Activated CD4-positive, alpha-beta T cell treated with anti-CD3 and anti-CD28 coated beads for 1 hour (primary cell): ENCODE results near the gene SYK.

ENCODE experiments used
- DNase-seq: peaks from one replicate; pipeline ENCODE4 v3.0.0-alpha.2; 2020

SYK gene

GRCh38 chr9:90909225-90909624 is 107.6 kb downstream of the SYK start:
- no peak for DNase-seq

DNA sequence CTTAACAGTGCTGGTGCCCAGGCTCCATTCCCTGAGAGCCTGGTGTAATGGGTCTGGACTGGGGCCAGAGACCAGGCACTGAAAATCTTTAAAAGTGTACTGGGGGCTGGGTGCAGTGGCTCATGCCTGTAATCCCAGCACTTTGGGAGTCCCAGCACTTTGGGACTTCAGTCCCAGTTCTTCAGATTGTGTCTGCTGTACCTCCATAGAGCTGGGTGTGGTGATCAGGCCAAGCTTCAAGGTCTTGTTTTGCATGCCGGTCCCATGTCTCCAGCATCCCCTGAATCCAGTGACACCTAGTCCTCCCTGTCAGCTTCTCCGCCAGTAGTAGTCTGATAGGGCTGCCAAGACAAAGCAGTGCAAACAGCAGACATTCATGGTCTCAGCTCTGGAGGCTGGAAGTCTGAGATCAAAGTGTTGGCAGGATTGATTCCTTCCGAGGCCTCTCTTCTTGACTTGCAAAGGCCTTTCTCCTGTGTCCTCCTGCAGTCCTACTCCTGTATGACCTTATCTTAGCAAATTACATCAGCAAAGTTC is 108.2 kb downstream of the SYK start:
- no peak for DNase-seq

DNA sequence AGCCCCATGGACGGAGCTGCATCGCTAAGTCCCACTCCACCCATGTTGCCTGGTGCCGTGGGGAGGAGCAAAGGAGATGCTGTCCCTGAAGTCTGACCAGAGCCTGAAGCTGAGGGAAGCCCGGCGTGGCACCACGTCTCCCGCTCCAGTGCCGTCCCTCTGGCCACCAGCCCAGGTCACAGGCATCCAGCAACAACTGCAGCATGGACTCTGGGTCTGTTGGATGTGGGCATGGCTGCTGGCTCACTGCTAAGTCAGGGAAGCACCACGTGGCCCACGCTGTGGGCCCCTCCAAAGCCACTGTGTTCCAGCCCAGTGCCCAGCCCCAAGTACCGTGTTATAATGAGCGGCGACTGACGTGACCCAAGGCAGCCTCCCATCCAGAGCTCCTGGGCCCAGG is 112.6 kb downstream of the SYK start:
- no peak for DNase-seq

DNA sequence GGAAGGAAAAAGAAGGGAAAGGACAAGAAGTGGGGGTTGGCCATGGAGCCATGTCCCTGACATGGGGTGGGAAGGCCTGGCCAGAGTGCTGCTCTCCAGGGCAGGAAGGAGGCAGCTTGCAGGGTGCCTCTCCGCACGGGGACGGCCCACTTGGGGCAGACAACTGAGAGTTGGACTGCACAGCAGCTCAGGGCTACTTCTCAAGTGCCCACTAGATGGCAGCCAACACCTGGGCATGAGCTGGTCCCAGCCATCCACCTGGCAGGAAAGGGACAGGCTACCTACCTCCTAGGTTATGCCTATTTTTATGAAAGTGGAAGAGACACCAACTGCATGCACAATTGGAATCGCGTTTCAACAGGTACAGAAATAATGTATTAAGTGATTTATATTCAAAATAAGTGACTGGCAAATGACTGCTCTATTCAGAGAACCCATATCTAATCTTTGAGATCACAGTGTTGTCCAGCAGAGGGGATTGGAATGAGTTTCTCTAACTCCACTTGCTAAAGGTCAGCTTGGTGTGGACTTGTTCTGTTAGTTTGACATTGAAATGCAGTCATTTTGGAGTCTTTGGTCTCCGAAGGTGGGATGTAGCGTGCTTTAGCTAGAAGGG is 113.4 kb downstream of the SYK start:
- peak; percentile 62 for DNase-seq

DNA sequence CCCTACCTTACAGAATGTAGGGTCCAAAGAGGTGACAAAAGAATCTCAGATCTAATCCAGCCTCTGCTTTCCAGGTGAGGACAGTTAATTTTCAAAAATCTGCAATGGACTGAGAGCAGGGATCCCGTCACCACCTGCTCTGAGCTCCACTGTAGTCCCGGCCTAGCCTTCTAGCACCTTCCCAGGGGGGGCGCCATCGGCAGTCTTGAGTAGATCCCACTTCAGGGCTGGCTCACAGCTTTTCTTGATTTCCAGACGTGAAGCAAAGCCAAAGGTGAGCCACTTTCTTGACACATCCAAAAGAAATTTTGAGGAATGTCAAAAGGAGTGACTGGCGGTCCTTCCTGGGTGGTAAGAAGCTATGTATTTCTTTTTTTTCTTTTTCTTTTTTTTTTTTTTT is 114.1 kb downstream of the SYK start:
- DNase-seq = no peak

- no peak for DNase-seq
Observed at GRCh38 chr9:90916147-90916734, 114.6 kb downstream of the SYK start.

DNA sequence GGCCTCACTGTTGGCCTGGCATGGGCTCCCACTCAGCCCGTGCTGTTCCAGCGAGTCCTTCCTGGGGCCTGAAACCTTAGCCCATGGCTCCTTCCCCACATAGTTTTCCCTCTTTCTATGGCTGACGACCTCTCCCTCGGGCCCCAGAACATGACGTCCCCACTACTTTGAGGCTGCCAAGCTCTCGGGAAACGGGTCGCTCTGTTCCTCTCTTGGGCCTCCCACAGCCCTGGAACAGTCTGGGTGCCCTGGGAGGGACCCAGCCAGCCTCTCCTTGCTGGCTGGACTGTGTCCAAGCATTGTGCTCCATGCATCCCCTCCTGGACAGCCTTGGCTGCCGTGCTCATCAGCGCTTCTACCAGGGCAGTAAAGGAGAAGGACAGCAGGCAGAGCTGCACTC is 118.3 kb downstream of the SYK start:
- no peak for DNase-seq

- no peak for DNase-seq
Observed at GRCh38 chr9:90921104-90921503, 119.5 kb downstream of the SYK start.

GRCh38 chr9:90921969-90922368 is 120.3 kb downstream of the SYK start:
- no peak for DNase-seq

- no peak for DNase-seq
Observed at GRCh38 chr9:90925581-90926257, 124.1 kb downstream of the SYK start.

DNA sequence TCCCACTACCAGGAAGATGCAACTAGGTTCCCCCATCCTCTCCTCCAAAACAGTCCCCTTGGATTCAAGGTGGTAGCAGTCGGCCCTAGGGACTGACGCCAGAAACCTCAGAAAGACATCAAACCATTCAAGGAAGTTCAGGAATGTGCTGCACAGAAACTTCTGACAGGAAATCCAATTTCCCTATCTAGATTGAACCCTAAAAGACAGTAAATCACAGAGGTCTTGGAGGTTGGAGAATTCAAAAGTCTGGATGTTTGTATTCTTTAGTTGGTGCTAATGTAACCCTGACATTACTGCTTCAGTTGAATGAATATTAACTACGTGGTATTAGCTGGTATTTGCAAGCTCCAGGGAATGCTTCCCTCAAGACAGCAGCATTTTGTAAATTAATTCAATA is 125.3 kb downstream of the SYK start:
- DNase-seq = no peak

- no peak for DNase-seq
Observed at GRCh38 chr9:90927496-90927895, 125.9 kb downstream of the SYK start.

DNA sequence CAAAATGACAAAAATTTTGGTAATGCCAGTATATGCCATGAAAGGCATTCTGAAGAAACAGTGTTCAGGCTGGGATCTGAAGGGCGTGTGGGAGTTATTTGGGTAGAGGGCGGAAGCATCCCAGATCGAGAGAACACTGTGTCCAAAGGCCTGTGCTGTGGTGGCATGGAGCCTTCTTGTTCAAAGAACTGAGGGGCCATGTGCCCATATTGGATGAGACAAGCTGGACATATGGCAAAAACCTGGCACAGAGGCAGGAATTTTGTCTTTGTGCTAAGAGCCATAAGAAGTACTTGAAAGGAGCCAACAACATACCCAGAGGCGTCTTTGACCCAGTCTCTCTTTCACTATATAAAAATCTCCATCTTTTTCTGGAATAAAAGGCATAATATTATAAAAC is 128.0 kb downstream of the SYK start:
- DNase-seq = no peak

DNA sequence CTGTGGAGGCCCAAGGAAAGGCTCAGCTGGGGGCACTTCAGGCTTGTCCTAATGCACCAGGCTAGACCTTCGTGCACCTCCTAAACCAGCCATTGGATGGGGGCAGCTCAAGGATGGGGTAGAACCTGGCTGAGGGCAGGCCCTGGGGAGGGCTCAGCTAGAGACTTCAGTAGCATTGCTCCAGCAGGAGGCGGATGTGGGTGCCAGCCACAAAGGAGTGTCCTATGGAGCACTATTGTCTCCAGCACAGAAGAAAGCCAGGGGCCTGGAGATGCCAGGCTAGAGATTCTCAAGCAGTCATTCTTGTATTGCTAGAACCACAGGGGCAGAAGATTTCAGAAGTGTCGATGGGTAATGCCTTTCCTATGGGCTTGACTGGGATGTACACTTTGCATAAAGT is 131.8 kb downstream of the SYK start:
- DNase-seq = no peak

- DNase-seq = no peak
Observed at GRCh38 chr9:90939351-90939750, 137.7 kb downstream of the SYK start.

GRCh38 chr9:90940280-90940679 is 138.7 kb downstream of the SYK start:
- no peak for DNase-seq

- DNase-seq = no peak
Observed at GRCh38 chr9:90941661-90942060, 140.0 kb downstream of the SYK start.

GRCh38 chr9:90942555-90942954 is 140.9 kb downstream of the SYK start:
- DNase-seq = no peak

DNA sequence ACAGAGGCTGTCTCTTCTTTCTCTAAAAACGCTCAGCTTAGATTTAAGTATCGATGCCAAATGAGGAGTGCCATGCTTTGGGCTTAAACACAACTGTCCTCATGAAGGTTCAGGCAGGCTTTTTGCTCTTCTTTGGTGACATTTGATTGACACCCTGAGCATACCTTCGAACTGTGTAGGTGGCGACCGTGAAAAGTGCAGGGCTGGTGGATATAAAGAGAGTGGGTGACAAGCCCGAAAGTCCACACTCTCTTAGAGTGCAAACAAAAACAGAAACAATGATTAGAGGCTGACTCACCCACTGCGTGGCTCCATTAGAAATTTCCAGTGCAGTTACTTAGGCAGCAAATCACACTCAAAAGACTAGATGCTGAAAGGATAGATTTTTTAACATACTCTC is 141.7 kb downstream of the SYK start:
- DNase-seq = no peak

DNA sequence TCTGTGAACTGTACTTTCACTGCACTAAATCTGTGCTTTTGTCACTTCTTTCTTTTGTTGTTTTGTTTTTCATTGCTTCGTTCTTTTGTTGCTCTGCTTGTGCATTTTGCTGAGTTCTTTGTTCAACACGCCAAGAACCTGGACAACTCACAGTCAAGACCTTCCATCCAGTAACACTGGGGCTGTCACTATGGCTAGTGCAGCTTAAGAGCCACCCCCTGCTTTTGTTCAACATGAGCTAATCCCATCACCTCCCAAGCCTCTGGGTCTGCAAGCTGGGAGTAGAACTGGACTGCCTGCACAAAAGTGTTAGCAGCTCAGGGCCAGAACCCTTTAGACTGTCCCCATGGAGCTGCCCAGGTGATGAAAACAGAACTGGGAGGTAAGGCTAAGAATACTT is 143.7 kb downstream of the SYK start:
- DNase-seq = no peak

- DNase-seq = no peak
Observed at GRCh38 chr9:90946982-90947381, 145.4 kb downstream of the SYK start.
